H1 (cell line): ENCODE data around the gene FCN2. TPM values are rescaled to one million over a fixed set of nuclear protein-coding genes. Genes with fewer than 3 reads are reported as not detected.

Experiments used
- CTCF ChIA-PET: fragments of 300-600 bp; sonication (Branson Sonifier 250); formaldehyde crosslinking; loops from one replicate; lab custom pipeline; 2021; ENCODE audit not compliant: partially characterized antibody; lab: Charles Lee
- POLR2A ChIA-PET: fragments of 300-600 bp; sonication (Branson Sonifier 250); formaldehyde crosslinking; loops from one replicate; lab custom pipeline; 2021; ENCODE audit warnings: inconsistent platforms; ENCODE audit not compliant: partially characterized antibody; lab: Charles Lee
- DNase-seq, 2 experiments: peaks; one replicate each; pipeline versions ENCODE4 v3.0.0 to v3.0.0-alpha.2; 2010 to 2022; ENCODE audit warnings: low spot score in 2 of 2, low read depth in 1 of 2, mixed read lengths in 1 of 2
- FAIRE-seq: peaks from 2 replicates; lab custom pipeline; 2011; peaks lifted over from hg19 to GRCh38; lab: Jason Lieb, UNC
- H2AFZ ChIP-seq: 2 replicates; pipeline ENCODE4 v1.8.1; 2012; ENCODE audit warnings: low read length, inconsistent platforms
- H2AK5ac ChIP-seq: 2 replicates; pipeline ENCODE4 v1.6.1; 2013; ENCODE audit warnings: low read depth, low read length
- H2BK120ac ChIP-seq: replicated peaks from 2 replicates; pipeline ENCODE3; 2013; ENCODE audit warnings: low read depth, low read length, inconsistent platforms
- H2BK12ac ChIP-seq: 2 replicates; pipeline ENCODE4 v1.6.1; 2013; ENCODE audit warnings: low read depth, low read length
- H2BK15ac ChIP-seq: 2 replicates; pipeline ENCODE4 v1.6.1; 2013; ENCODE audit warnings: low read length
- H2BK20ac ChIP-seq: 2 replicates; pipeline ENCODE4 v1.6.1; 2013; ENCODE audit warnings: low read length
- H2BK5ac ChIP-seq: 2 replicates; pipeline ENCODE4 v1.6.1; 2013; ENCODE audit warnings: low read depth, low read length
- H3K14ac ChIP-seq: 2 replicates; pipeline ENCODE4 v1.6.1; 2013; ENCODE audit warnings: inconsistent platforms; ENCODE audit not compliant: insufficient read length
- H3K18ac ChIP-seq: 2 replicates; pipeline ENCODE4 v1.6.1; 2013; ENCODE audit warnings: low read length; ENCODE audit errors: extremely low read depth
- H3K23ac ChIP-seq: 2 replicates; pipeline ENCODE4 v1.6.1; 2013; ENCODE audit warnings: inconsistent platforms; ENCODE audit not compliant: insufficient read length
- H3K23me2 ChIP-seq: 2 replicates; pipeline ENCODE4 v1.6.1; 2013; ENCODE audit warnings: low read depth, low read length
- H3K27ac ChIP-seq: 2 replicates; pipeline ENCODE4 v1.6.1; 2011; ENCODE audit warnings: low read depth, low read length, inconsistent platforms
- H3K27me3 ChIP-seq, 4 experiments: replicated peaks in 1 of 4; 1 replicate in 1 of 4; 2 replicates in 3 of 4; pipeline versions ENCODE4 v1.6.1 to v1.8.1; 2011 to 2013; ENCODE audit warnings: low read length in 3 of 4, mild to moderate bottlenecking in 3 of 4, inconsistent platforms in 2 of 4, mixed read lengths in 2 of 4, moderate library complexity in 1 of 4; ENCODE audit not compliant: control insufficient read depth in 3 of 4, insufficient read depth in 3 of 4; ENCODE audit errors: extremely low read depth in 1 of 4
- H3K36me3 ChIP-seq, 4 experiments: 2 replicates each; pipeline versions ENCODE4 v1.6.1 to v1.8.1; 2011 to 2013; ENCODE audit warnings: mild to moderate bottlenecking in 4 of 4, low read length in 3 of 4, moderate library complexity in 2 of 4, control low read depth in 1 of 4, inconsistent platforms in 1 of 4; ENCODE audit not compliant: insufficient read depth in 4 of 4, control insufficient read depth in 2 of 4
- H3K4ac ChIP-seq: replicated peaks from 2 replicates; pipeline ENCODE3; 2013; ENCODE audit warnings: low read length, low read depth, mixed read lengths, inconsistent platforms; ENCODE audit not compliant: insufficient read length
- H3K4me1 ChIP-seq, 4 experiments: replicated peaks in 1 of 4; 1 replicate in 1 of 4; 2 replicates in 3 of 4; pipeline versions ENCODE4 v1.6.1 to v1.8.1; 2011 to 2013; ENCODE audit warnings: low read length in 3 of 4, inconsistent platforms in 2 of 4, mixed read lengths in 1 of 4; ENCODE audit not compliant: insufficient read depth in 4 of 4, control insufficient read depth in 3 of 4
- H3K4me2 ChIP-seq, 2 experiments: 2 replicates each; pipeline versions ENCODE4 v1.6.1 to v1.8.1; 2011 to 2013; ENCODE audit warnings: low read depth in 2 of 2, low read length in 2 of 2, control low read depth in 1 of 2, inconsistent platforms in 1 of 2, mild to moderate bottlenecking in 1 of 2; ENCODE audit not compliant: insufficient read depth in 1 of 2
- H3K4me3 ChIP-seq, 4 experiments: fragments of 200-600, 300-600 bp in 1 of 4; sonication (generic), shearing (Covaris generic), sonication (Bioruptor Twin) in 1 of 4; 2 replicates each; pipeline versions ENCODE4 v1.5.1 to v1.8.1; 2011 to 2016; ENCODE audit warnings: low read length in 4 of 4, low read depth in 3 of 4, control low read depth in 2 of 4, inconsistent platforms in 2 of 4, mild to moderate bottlenecking in 2 of 4, mixed read lengths in 1 of 4, moderate library complexity in 1 of 4; ENCODE audit not compliant: insufficient read depth in 2 of 4; ENCODE audit errors: extremely low read depth in 1 of 4
- H3K56ac ChIP-seq: replicated peaks from 2 replicates; pipeline ENCODE3; 2013; ENCODE audit warnings: low read depth, mild to moderate bottlenecking, mixed read lengths, low read length, inconsistent platforms; ENCODE audit not compliant: insufficient read length
- H3K79me1 ChIP-seq: 2 replicates; pipeline ENCODE4 v1.6.1; 2013; ENCODE audit warnings: low read depth, low read length, control low read depth
- H3K79me2 ChIP-seq, 2 experiments: 2 replicates each; pipeline versions ENCODE4 v1.6.1 to v1.8.1; 2012 to 2013; ENCODE audit warnings: low read length in 2 of 2, mild to moderate bottlenecking in 2 of 2, inconsistent platforms in 1 of 2; ENCODE audit not compliant: insufficient read depth in 2 of 2, control insufficient read depth in 1 of 2
- H3K9ac ChIP-seq, 4 experiments: replicated peaks in 1 of 4; 1 replicate in 1 of 4; 2 replicates in 3 of 4; pipeline versions ENCODE4 v1.6.1 to v1.8.1; 2011 to 2013; ENCODE audit warnings: low read depth in 3 of 4, low read length in 3 of 4, control low read depth in 2 of 4, mild to moderate bottlenecking in 2 of 4, moderate library complexity in 2 of 4, inconsistent platforms in 1 of 4; ENCODE audit errors: extremely low read depth in 1 of 4
- H3K9me3 ChIP-seq, 2 experiments: 2 replicates each; pipeline versions ENCODE4 v1.6.1 to v1.8.1; 2012 to 2013; ENCODE audit warnings: mild to moderate bottlenecking in 2 of 2, moderate library complexity in 2 of 2, control low read depth in 1 of 2, inconsistent platforms in 1 of 2, low read depth in 1 of 2, low read length in 1 of 2, mixed read lengths in 1 of 2; ENCODE audit not compliant: insufficient read depth in 2 of 2
- H4K20me1 ChIP-seq, 2 experiments: replicated peaks in 1 of 2; 2 replicates each; pipeline versions ENCODE3 to v1.8.1; 2011 to 2013; ENCODE audit warnings: inconsistent platforms in 2 of 2, low read length in 2 of 2, mild to moderate bottlenecking in 1 of 2; ENCODE audit not compliant: insufficient read depth in 2 of 2, control insufficient read depth in 1 of 2
- H4K5ac ChIP-seq: 2 replicates; pipeline ENCODE4 v1.6.1; 2013; ENCODE audit warnings: low read length, low read depth, mixed read lengths, inconsistent platforms; ENCODE audit not compliant: insufficient read length
- H4K8ac ChIP-seq: 2 replicates; pipeline ENCODE4 v1.8.0; 2013; ENCODE audit warnings: mild to moderate bottlenecking, moderate library complexity, low read length, inconsistent platforms; ENCODE audit not compliant: insufficient read depth; ENCODE audit errors: extremely low read depth
- H4K91ac ChIP-seq: replicated peaks from 2 replicates; pipeline ENCODE3; 2013; ENCODE audit warnings: low read length, mixed read lengths, inconsistent platforms; ENCODE audit not compliant: insufficient read length
- CBX5 ChIP-seq: fragments of 300-800, 300-1000 bp; sonication (generic); IDR thresholded peaks from 2 replicates; pipeline ENCODE4 v1.7.1; 2016; ENCODE audit warnings: antibody characterized with exemption, low read length, low read depth
- CREB1 ChIP-seq: IDR thresholded peaks from 2 replicates; pipeline ENCODE4 v1.6.1; 2012; ENCODE audit warnings: inconsistent platforms
- CTBP2 ChIP-seq: IDR thresholded peaks from 2 replicates; pipeline ENCODE4 v1.7.0; 2011; ENCODE audit warnings: borderline replicate concordance, mild to moderate bottlenecking, moderate library complexity, mixed read lengths, low read length; ENCODE audit not compliant: insufficient read depth, insufficient read length
- EZH2 ChIP-seq: fragments of 200-600 bp; sonication (generic); IDR thresholded peaks from 2 replicates; pipeline ENCODE4 v1.7.1; 2012; ENCODE audit warnings: low read depth, mild to moderate bottlenecking, moderate library complexity, low read length, inconsistent platforms; ENCODE audit not compliant: severe bottlenecking
- FOSL1 ChIP-seq: IDR thresholded peaks from 2 replicates; pipeline ENCODE4 v1.6.1; 2011; ENCODE audit warnings: mild to moderate bottlenecking, low read depth, low read length, moderate library complexity; ENCODE audit not compliant: insufficient read depth
- MAX ChIP-seq: IDR thresholded peaks from 2 replicates; pipeline ENCODE4 v1.6.1; 2012; ENCODE audit warnings: inconsistent platforms
- RBBP5 ChIP-seq: IDR thresholded peaks from 2 replicates; pipeline ENCODE4 v1.7.1; 2012; ENCODE audit warnings: low read depth, mild to moderate bottlenecking, inconsistent platforms, low read length, moderate library complexity, borderline replicate concordance
- TEAD4 ChIP-seq: IDR thresholded peaks from 2 replicates; pipeline ENCODE4 v1.6.1; 2012; ENCODE audit warnings: low read depth, low read length, inconsistent platforms, mixed read lengths
- YY1 ChIP-seq: IDR thresholded peaks from 2 replicates; pipeline ENCODE4 v1.6.1; 2011; ENCODE audit warnings: low read depth, mild to moderate bottlenecking, low read length
- WGBS, 2 experiments: shearing (Covaris generic) in 1 of 2; methylation state at CpG; one replicate each; pipeline versions ENCODE4 v1.1.6 to v1.1.7; 2013 to 2015; ENCODE audit warnings: low lambda C conversion rate in 2 of 2, mixed read lengths in 2 of 2, inconsistent platforms in 1 of 2, low coverage in 1 of 2, missing lambda C conversion rate in 1 of 2; ENCODE audit not compliant: insufficient replicate concordance in 2 of 2, insufficient coverage in 1 of 2, insufficient read length in 1 of 2; ENCODE audit errors: extremely low coverage in 1 of 2, missing lambda C conversion rate in 1 of 2; 5-methylcytosine and 5-hydroxymethylcytosine counted together
- polyA plus RNA-seq, 7 experiments: library from polyadenylated mRNA; depleted of rRNA in 3 of 7; stranded (reverse) in 5 of 7; unstranded in 2 of 7; fragments of >200 nt in 5 of 7; fragments of 200-250 nt in 2 of 7; gene quantifications; 1 replicate in 5 of 7; 2 replicates in 1 of 7; 4 replicates in 1 of 7; pipeline versions ENCODE4 v1.2.1 to v1.2.3, GENCODE V29; 2011 to 2013; ENCODE audit warnings: missing spikeins in 2 of 7, mixed read lengths in 2 of 7
- total RNA-seq: library from RNA; stranded (reverse); fragmentation: NEBNext Ultra II Directional; extraction: Animal tissue kit (Norgen Biotek cat#: 25700); gene quantifications from 2 replicates; pipeline ENCODE4 v1.2.1, GENCODE V29; 2021

Gene FCN2
- total and polyA plus RNA-seq, 2 of the 8 experiments (the other 6 are each of a cell fraction or from before 2014, with no cell fraction given): not detected

- H2BK15ac ChIP-seq: no peak overlapping the region
- no peak overlapping the region for H4K5ac ChIP-seq
- H4K20me1 ChIP-seq: no peaks in the 10 kb centered on the region
- H2BK20ac ChIP-seq: no peak overlapping the region
- no peaks in the 10 kb centered on the region for H3K23me2 ChIP-seq
- POLR2A ChIA-PET: no interaction called here
- no peak overlapping the region for H3K56ac ChIP-seq
- H3K14ac ChIP-seq: no peak overlapping the region
- no peak overlapping the region for H4K8ac ChIP-seq
- no peak overlapping the region for H3K23ac ChIP-seq
- WGBS, 2 experiments: 94% methylated on average over 13 of the region's 13 CpGs; no CpG with 5 or more reads in 1 of the 2 experiments
- H3K79me2 ChIP-seq: no peaks in the 10 kb centered on the region
- H2BK5ac ChIP-seq: no peak overlapping the region
- no peak overlapping the region for H3K4me3 ChIP-seq
- no peak for TF ChIP-seq YY1
- no peak for TF ChIP-seq EZH2
- no peak for TF ChIP-seq FOSL1
- TF ChIP-seq TEAD4: no peak
- TF ChIP-seq CTBP2: no peak
- TF ChIP-seq CREB1: no peak
- TF ChIP-seq CBX5: no peak
- TF ChIP-seq RBBP5: no peak
- TF ChIP-seq MAX: no peak
- TF ChIP-seq, all 59 proteins: peak for 0
- Histone ChIP-seq H2AFZ (no peak overlapping the region), H3K9ac (no peak overlapping the region), H4K91ac (no peak overlapping the region), H3K18ac (no peak overlapping the region), H3K36me3 (no peaks in the 10 kb centered on the region; a peak in 1 of 8 replicates), H2BK120ac (no peak overlapping the region), H3K79me1 (no peaks in the 10 kb centered on the region), H3K4me1 (no peaks in the 10 kb centered on the region), H2AK5ac (no peak overlapping the region), H3K4me2 (no peak overlapping the region), H3K27me3 (no peaks in the 10 kb centered on the region), H2BK12ac (no peak overlapping the region), H3K4ac (no peak overlapping the region), H3K27ac (no peak overlapping the region), H3K9me3 (peaks cover 0 to 4% of the 10 kb centered on the region in 2 experiments; a peak in 2 of 4 replicates)
- CTCF ChIA-PET: interaction anchor here (1.0 kb wide), 1 partner anchor 23 kb away, joined by 3 read pairs; no protein-coding TSS in a partner anchor
- FAIRE-seq (no peak), DNase-seq (no peak)
These were observed 15.8 kb upstream of the FCN2 start for GRCh38 chr9:134864821-134865190.
